ENCODE measurements around the gene SPDEF.

Gene SPDEF

GRCh38 chr6:34563513-34563870 lies 7.4 kb upstream of the SPDEF start:
- DNase-seq (ENCODE audit: low read depth), result no peak

- no peak for DNase-seq (ENCODE audit: low read depth)
Observed at GRCh38 chr6:34562861-34563512, 6.9 kb upstream of the SPDEF start.

DNA sequence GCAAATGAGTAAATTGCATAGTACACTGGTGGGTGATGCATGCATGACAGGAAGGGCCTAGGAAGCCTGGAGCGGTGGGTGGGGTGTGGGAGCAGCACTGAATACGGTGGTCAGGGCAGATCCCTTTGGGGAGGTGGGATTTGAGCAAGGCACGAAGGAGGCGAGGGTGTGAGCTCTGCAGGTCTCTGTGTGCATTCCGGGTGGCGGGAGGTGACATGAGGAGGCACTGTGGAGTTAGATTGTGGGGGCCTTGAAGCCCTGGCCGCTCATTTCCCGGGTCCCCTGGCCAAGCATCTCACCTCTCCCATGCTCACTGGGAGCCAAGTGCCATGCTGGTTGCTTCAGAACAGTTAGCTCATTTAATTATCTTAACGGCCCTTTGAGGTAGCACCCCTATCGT lies 6.2 kb upstream of the SPDEF start:
- no peak for DNase-seq (ENCODE audit: low read depth)

- DNase-seq (ENCODE audit: low read depth), result no peak
Observed at GRCh38 chr6:34561227-34561530, 5.0 kb upstream of the SPDEF start.

- DNase-seq (ENCODE audit: low read depth), result no peak
Observed at GRCh38 chr6:34560366-34561226, 4.5 kb upstream of the SPDEF start.

DNA sequence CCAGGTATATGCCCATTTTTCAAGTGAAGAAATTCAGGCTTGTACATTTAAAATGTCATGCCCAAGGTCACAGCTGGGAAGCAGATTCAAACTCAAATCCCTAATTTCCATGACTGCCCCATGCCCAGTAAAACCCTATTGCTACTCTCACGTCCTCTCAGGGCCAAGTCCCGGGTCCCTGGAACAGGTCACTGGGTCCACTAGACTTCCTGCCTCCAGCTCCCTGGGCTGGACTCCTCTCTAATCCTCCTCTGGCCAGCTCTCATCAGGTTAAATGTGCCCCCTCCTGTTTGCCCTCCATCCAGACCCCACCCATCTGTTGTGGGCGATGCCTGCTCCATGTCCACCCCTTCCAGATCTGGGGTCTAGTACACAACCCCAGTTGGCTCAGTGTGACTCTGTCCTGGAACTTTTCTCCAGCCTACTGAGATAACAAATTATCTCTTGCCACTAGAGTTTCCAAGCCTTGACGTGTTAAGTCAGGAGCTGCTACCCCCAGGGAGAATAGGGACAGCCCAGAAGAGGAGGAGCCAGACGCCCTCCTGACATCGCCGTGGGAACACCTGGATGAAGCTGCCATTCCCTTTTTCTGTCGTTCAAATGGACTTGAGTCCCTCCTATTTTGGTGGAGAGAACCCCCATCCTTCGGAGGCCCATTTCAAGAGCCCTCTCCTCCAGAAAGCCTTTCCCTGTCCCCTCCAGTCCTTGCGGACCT lies 3.7 kb upstream of the SPDEF start:
- no peak for DNase-seq (ENCODE audit: low read depth)

GRCh38 chr6:34558172-34558714 lies 2.1 kb upstream of the SPDEF start:
- no peak for DNase-seq (ENCODE audit: low read depth)

DNA sequence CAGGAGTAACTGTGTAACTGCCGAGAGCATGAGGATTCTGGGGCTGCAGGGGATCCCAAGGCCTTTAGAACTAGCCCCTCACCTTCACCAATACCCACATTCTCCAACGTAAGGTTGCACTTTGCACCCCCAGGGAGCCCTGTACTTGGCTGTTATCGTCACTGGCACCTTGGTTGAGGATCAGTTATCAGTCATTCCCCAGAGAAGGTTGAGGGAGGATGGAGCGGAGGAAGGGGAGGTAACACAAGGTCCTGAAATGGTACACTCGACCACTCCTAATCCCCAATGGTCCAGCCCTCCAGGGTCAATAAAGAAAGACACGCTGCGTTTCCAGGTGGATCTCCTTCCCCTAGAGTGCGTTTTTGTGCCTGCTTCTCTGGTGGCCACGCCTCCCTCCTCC lies 1.1 kb upstream of the SPDEF start:
- DNase-seq (ENCODE audit: low read depth), result no peak

GRCh38 chr6:34556493-34556892 lies 364 bp upstream of the SPDEF start:
- no peak for DNase-seq (ENCODE audit: low read depth)

DNA sequence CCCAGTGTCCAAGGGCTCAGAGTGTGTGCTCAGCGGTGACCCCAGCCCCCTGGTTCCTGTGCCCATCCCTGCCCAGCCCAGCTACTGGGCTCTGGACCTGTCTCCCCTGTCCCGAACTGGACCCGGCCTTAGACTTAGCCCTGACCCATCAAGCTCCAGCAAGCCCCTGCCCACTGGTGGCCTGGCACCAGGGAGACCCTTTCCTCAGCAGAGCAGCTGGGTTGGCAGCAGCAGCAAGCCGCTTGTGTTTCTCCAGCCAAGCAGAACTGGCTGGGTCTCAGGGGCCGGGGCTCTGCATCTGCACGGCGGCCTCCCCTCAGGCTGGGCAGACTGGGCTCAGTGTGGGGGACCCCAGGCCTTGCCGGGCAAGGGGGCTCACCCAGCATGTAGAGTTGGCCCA lies 801 bp downstream of the SPDEF start:
- DNase-seq (ENCODE audit: low read depth), result no peak

DNA sequence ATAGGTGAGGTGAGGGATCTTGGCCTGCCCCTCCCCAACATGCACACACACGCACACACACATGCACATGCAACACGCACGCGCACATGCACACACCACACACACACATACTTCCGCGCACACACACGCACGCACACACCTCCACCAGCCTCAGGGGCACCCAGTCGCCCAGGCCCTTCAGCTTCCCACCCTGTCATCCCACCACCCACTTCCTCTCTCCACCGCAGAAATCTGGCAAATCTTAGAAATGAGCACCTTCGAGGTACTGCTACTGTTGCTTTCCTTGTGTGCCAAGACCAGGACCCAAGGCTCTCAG lies 1.2 kb downstream of the SPDEF start:
- no peak for DNase-seq (ENCODE audit: low read depth)

- no peak for DNase-seq (ENCODE audit: low read depth)
Observed at GRCh38 chr6:34554291-34555006, 1.7 kb downstream of the SPDEF start.

DNA sequence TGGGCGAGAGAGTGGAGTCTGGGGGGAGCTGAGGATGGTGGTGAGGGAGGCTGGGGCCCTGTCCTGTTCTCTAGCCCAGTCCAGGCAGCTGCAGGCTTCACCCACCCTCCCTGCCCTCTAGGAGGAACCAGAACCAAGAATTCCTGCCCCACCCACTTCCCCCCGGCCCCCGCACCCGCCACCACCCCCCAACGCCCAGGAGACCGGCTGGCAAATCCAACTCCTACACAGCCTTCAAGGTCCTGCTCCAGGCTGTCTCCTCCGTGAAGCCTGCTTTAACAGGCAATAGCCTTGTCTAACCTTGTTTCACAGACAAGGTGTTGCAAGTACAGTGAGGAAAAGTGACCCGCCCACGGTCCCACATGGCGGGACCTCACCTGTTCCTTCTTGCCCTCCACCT lies 2.4 kb downstream of the SPDEF start:
- DNase-seq (ENCODE audit: low read depth), result no peak

GRCh38 chr6:34553146-34553545 lies 3.0 kb downstream of the SPDEF start:
- DNase-seq (ENCODE audit: low read depth), result no peak

- DNase-seq (ENCODE audit: low read depth), result no peak
Observed at GRCh38 chr6:34552620-34553019, 3.5 kb downstream of the SPDEF start.

GRCh38 chr6:34551720-34552119 lies 4.4 kb downstream of the SPDEF start:
- no peak for DNase-seq (ENCODE audit: low read depth)

DNA sequence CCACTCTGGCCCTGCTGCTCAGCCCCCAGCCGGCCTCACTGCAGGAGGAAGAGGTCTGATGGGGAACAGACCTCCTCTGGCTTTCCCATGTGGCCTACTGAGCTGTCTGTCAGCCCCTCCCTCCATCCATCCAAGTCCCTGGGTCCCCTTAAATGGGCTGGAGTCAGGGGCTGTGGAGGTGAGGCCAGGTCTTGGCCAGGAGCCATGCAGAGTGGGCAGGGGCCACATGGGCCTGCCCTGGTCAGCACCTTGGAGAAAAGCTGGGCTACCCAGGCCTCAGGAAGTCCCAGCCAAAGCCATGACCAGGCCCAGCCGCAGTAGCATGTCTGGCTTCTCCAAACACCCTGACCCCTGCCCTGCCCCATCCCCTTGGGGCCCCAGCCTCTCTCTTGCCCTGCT lies 6.3 kb downstream of the SPDEF start:
- DNase-seq (ENCODE audit: low read depth), result no peak

DNA sequence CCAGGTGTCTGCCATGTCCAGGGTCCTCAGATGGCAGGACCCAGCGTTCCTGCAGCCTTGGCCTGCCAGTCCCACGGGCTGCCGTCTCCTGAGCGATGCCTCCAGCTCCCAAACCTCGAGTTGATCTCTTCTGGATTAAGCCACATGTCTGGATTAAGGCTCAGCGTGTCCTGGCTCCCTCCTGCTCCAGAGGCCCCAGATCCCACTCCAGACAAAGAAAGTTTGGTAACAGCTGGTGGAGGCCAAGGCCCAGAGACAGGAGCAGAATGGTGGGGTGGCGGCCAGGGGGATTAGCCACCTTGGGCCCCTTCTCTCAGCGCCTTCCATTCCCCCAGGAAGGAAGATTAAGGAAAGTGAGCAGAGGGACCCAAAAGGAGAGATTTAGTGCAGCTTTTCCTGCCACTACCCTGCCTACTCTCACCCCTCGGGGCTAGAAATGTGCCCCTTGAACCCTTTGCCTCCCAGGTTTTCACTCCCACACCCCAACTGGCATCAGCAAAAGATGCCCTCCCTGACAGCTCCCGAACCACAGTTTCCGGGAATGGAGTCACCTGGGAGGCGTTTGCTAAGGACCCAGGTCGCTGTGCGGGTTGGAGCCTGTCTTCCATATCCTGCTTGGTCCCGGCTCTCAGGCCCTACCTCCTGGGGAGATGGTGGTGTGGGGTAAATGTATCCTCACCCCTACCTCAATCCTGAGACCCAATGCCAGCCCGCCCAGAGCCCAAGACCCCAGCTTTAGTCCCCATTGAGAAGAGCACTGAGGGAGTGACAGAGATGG lies 6.9 kb downstream of the SPDEF start:
- no peak for DNase-seq (ENCODE audit: low read depth)

DNA sequence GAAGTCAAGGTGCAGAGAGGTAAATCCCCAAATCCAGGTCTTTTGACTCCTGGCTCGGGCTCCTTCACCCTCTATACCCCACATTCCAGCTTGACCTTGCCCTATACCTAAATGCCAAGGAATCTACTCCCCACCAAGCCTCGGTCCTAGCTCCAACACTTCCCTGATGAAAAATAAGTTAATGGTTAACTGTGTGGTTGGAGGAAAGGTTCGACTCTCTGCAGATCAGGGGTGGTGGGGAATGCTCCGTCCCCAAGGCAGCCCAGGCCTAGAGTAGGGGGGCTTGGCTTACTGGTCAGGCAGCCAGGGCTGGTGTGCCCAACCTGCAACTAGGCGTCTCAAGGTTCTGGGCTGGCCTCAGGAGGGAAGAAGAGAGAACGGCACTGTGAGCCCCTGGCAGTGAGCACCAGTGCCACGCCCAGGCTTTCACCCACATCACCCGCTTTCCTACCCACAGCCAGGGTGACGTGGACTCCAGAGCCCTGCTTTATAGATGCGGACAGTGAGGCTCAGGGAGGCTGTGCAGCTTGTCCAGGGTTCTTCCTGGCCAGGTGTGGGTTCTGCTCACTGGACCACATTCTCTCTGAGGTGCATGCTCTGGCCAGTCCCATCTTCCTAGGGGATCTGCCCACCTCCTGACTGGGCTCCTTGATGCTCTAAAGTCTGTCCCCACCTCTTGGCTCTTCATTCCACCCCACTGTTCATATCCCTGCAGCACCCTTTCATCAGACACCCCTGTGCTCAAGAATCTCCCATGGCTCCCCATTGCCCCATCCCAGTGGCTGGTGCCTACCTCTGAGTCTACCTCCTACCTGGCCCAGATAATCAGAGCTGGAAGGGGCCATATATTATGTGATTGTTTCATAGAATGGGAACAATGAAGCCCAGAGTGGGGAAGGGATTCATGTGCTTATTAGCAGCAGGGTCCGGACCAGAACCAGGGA lies 8.2 kb downstream of the SPDEF start:
- no peak for DNase-seq (ENCODE audit: low read depth)

- DNase-seq (ENCODE audit: low read depth), result no peak
Observed at GRCh38 chr6:34546551-34547321, 9.4 kb downstream of the SPDEF start.
